IMR-90 (cell line): ENCODE data around the gene UPK1A. TPM values are rescaled to one million over a fixed set of nuclear protein-coding genes. Genes with fewer than 3 reads are reported as not detected.
A peak's percentile ranks its signal among the peaks of the same experiment; 100 is the strongest.

Experiments used
- ATAC-seq: fragments of 200-7000 bp; cut with Tn5 transposase; 2 replicates; pipeline ENCODE4 v1.9.1; 2020; ENCODE audit warnings: low read depth, mild to moderate bottlenecking, moderate library complexity
- BruUV-seq: library from RNA; stranded (reverse); fragments of 400-500 nt; replicated peaks from 2 replicates; lab custom pipeline; 2021; lab: Mats Ljungman, UMichigan
- CTCF ChIA-PET: fragments of 300-600 bp; formaldehyde crosslinking; extraction: SDS; loops from one replicate; lab custom pipeline; 2021; ENCODE audit warnings: antibody characterized with exemption; lab: Yijun Ruan, JAX
- POLR2A ChIA-PET: fragments of 300-600 bp; sonication (Branson Sonifier 250); formaldehyde crosslinking; loops from one replicate; lab custom pipeline; 2022; ENCODE audit warnings: antibody characterized with exemption; ENCODE audit not compliant: unreplicated experiment; lab: Charles Lee
- DNase-seq: peaks from one replicate; pipeline ENCODE4 v3.0.0; 2013
- H2AFZ ChIP-seq: replicated peaks from 2 replicates; pipeline ENCODE3; 2013; ENCODE audit warnings: low read length, mild to moderate bottlenecking; ENCODE audit not compliant: poor library complexity
- H2AK5ac ChIP-seq: 2 replicates; pipeline ENCODE4 v1.6.1; 2013; ENCODE audit warnings: low read depth, low read length, inconsistent platforms
- H2AK9ac ChIP-seq: replicated peaks from 2 replicates; pipeline ENCODE3; 2013; ENCODE audit warnings: mild to moderate bottlenecking, low read depth, low read length, moderate library complexity; ENCODE audit not compliant: poor library complexity
- H2BK120ac ChIP-seq: 2 replicates; pipeline ENCODE4 v1.6.1; 2013; ENCODE audit warnings: low read depth, low read length, inconsistent platforms
- H2BK15ac ChIP-seq: 3 replicates; pipeline ENCODE4 v1.6.1; 2013; ENCODE audit warnings: low read depth, low read length, inconsistent platforms
- H2BK20ac ChIP-seq: 2 replicates; pipeline ENCODE4 v1.6.1; 2013; ENCODE audit warnings: low read depth, mild to moderate bottlenecking, inconsistent platforms, low read length, moderate library complexity
- H2BK5ac ChIP-seq: 2 replicates; pipeline ENCODE4 v1.6.1; 2013; ENCODE audit warnings: mild to moderate bottlenecking, low read depth, low read length, inconsistent platforms; ENCODE audit not compliant: poor library complexity, severe bottlenecking
- H3K14ac ChIP-seq: replicated peaks from 2 replicates; pipeline ENCODE4 v1.6.1; 2013; ENCODE audit warnings: low read depth, low read length, inconsistent platforms
- H3K18ac ChIP-seq: 2 replicates; pipeline ENCODE4 v1.6.1; 2013; ENCODE audit warnings: low read depth, low read length, control low read depth
- H3K23ac ChIP-seq: 2 replicates; pipeline ENCODE4 v1.6.1; 2013; ENCODE audit warnings: low read depth, low read length, inconsistent platforms
- H3K27ac ChIP-seq: 2 replicates; pipeline ENCODE4 v1.5.1; 2013; ENCODE audit warnings: mild to moderate bottlenecking, control low read depth, low read length; ENCODE audit not compliant: insufficient read depth
- H3K27me3 ChIP-seq: 2 replicates; pipeline ENCODE4 v1.6.1; 2013; ENCODE audit warnings: low read length; ENCODE audit not compliant: control insufficient read depth, insufficient read depth
- H3K36me3 ChIP-seq: 2 replicates; pipeline ENCODE4 v1.6.1; 2013; ENCODE audit warnings: low read length, mixed read lengths; ENCODE audit not compliant: control insufficient read depth, insufficient read depth
- H3K4ac ChIP-seq: 2 replicates; pipeline ENCODE4 v1.6.1; 2013; ENCODE audit warnings: low read depth, low read length, inconsistent platforms
- H3K4me1 ChIP-seq: 2 replicates; pipeline ENCODE4 v1.6.1; 2013; ENCODE audit warnings: low read length, mixed read lengths; ENCODE audit not compliant: control insufficient read depth, insufficient read depth
- H3K4me2 ChIP-seq: 2 replicates; pipeline ENCODE4 v1.6.1; 2013; ENCODE audit warnings: low read depth, mild to moderate bottlenecking, control low read depth, low read length, moderate library complexity
- H3K4me3 ChIP-seq: 2 replicates; pipeline ENCODE4 v1.5.1; 2013; ENCODE audit warnings: low read depth, mild to moderate bottlenecking, control low read depth, low read length, moderate library complexity; ENCODE audit not compliant: insufficient read depth
- H3K56ac ChIP-seq: 2 replicates; pipeline ENCODE4 v1.6.1; 2013; ENCODE audit warnings: low read length, inconsistent platforms; ENCODE audit not compliant: insufficient read depth; ENCODE audit errors: extremely low read depth
- H3K79me1 ChIP-seq, 2 experiments: 2 replicates each; pipeline ENCODE4 v1.6.1; 2013; ENCODE audit warnings: low read length in 2 of 2, inconsistent platforms in 1 of 2, low read depth in 1 of 2
- H3K9ac ChIP-seq: 2 replicates; pipeline ENCODE4 v1.6.1; 2013; ENCODE audit warnings: low read depth, low read length, control low read depth
- H3K9me1 ChIP-seq: 2 replicates; pipeline ENCODE4 v1.6.1; 2013; ENCODE audit warnings: low read length, inconsistent platforms; ENCODE audit not compliant: insufficient read depth
- H3K9me3 ChIP-seq: 2 replicates; pipeline ENCODE4 v1.6.1; 2013; ENCODE audit warnings: low read length; ENCODE audit not compliant: control insufficient read depth, insufficient read depth
- H4K20me1 ChIP-seq: 2 replicates; pipeline ENCODE4 v1.6.1; 2013; ENCODE audit warnings: low read length, inconsistent platforms; ENCODE audit not compliant: insufficient read depth
- H4K5ac ChIP-seq: 2 replicates; pipeline ENCODE4 v1.6.1; 2013; ENCODE audit warnings: mild to moderate bottlenecking, low read depth, low read length, control low read depth
- H4K8ac ChIP-seq, 2 experiments: 2 replicates each; pipeline ENCODE4 v1.6.1; 2013; ENCODE audit warnings: low read depth in 2 of 2, low read length in 2 of 2, control low read depth in 1 of 2, inconsistent platforms in 1 of 2
- H4K91ac ChIP-seq: 2 replicates; pipeline ENCODE4 v1.6.1; 2013; ENCODE audit warnings: low read depth, low read length, inconsistent platforms; ENCODE audit not compliant: insufficient read depth
- CEBPB ChIP-seq: IDR thresholded peaks from 2 replicates; pipeline ENCODE4 v1.6.1; 2012; ENCODE audit warnings: low read depth, low read length, improper control_type of control experiment
- CHD1 ChIP-seq: IDR thresholded peaks from 2 replicates; pipeline ENCODE4 v1.6.1; 2012; ENCODE audit warnings: low read depth, low read length, improper control_type of control experiment
- CTCF ChIP-seq: conservative IDR thresholded peaks from 2 replicates; pipeline ENCODE4 v1.5.1; 2012; ENCODE audit warnings: mild to moderate bottlenecking, low read depth, low read length, improper control_type of control experiment
- ELK1 ChIP-seq: fragments of 150-350 bp; IDR thresholded peaks from 2 replicates; pipeline ENCODE4 v1.6.1; 2016; ENCODE audit warnings: low read depth, mild to moderate bottlenecking, low read length, moderate library complexity, borderline replicate concordance
- MAFK ChIP-seq: IDR thresholded peaks from 2 replicates; pipeline ENCODE4 v1.6.1; 2012; ENCODE audit warnings: low read depth, low read length, improper control_type of control experiment
- MAZ ChIP-seq: IDR thresholded peaks from 2 replicates; pipeline ENCODE4 v1.6.1; 2012; ENCODE audit warnings: low read depth, mild to moderate bottlenecking, low read length, improper control_type of control experiment, moderate library complexity, borderline replicate concordance
- MXI1 ChIP-seq: IDR thresholded peaks from 2 replicates; pipeline ENCODE4 v1.6.1; 2012; ENCODE audit warnings: low read depth, mild to moderate bottlenecking, low read length, moderate library complexity, borderline replicate concordance
- NFE2L2 ChIP-seq: fragments of 150-350 bp; IDR thresholded peaks from 2 replicates; pipeline ENCODE4 v1.6.1; 2016; ENCODE audit warnings: low read depth, mild to moderate bottlenecking, low read length
- POLR2A ChIP-seq: IDR thresholded peaks from 2 replicates; pipeline ENCODE4 v1.6.1; 2012; ENCODE audit warnings: mild to moderate bottlenecking, low read depth, low read length
- RAD21 ChIP-seq: IDR thresholded peaks from 2 replicates; pipeline ENCODE4 v1.6.1; 2012; ENCODE audit warnings: low read length, improper control_type of control experiment
- RCOR1 ChIP-seq: IDR thresholded peaks from 2 replicates; pipeline ENCODE4 v1.6.1; 2012; ENCODE audit warnings: mild to moderate bottlenecking, low read length, improper control_type of control experiment; ENCODE audit not compliant: insufficient replicate concordance
- RFX5 ChIP-seq: IDR thresholded peaks from 2 replicates; pipeline ENCODE4 v1.8.0; 2012; ENCODE audit warnings: low read depth, mild to moderate bottlenecking, low read length, moderate library complexity
- USF2 ChIP-seq: fragments of 150-350 bp; IDR thresholded peaks from 2 replicates; pipeline ENCODE4 v1.6.1; 2017; ENCODE audit warnings: mild to moderate bottlenecking, antibody characterized with exemption, low read length, low read depth
- WGBS, 2 experiments: methylation state at CpG; one replicate each; pipeline versions ENCODE4 v1.1.5 to v1.1.7; 2013; ENCODE audit warnings: missing lambda C conversion rate in 2 of 2; ENCODE audit not compliant: insufficient read length in 1 of 2; ENCODE audit errors: extremely low coverage in 2 of 2; 5-methylcytosine and 5-hydroxymethylcytosine counted together
- dilution Hi-C: fragments of 300-500 bp; cut with HindIII; formaldehyde crosslinking; loops from one replicate; pipeline ENCODE4 v1.14.3; 2018; ENCODE audit warnings: low sequenced_read_pairs; ENCODE audit not compliant: unreplicated experiment
- in situ Hi-C: fragments of 300-500 bp; cut with MboI; formaldehyde crosslinking; loops from 3 replicates; pipeline ENCODE4 v1.14.3; 2019; ENCODE audit warnings: low sequenced_read_pairs, inconsistent platforms, mixed read lengths
- intact Hi-C: fragments of 100-400 bp; cut with micrococcal nuclease; formaldehyde crosslinking; loops from 2 replicates; pipeline ENCODE4 v1.10.0; 2022
- polyA plus RNA-seq, 3 experiments: library from polyadenylated mRNA; depleted of rRNA; stranded (reverse); fragments of >200 nt; gene quantifications; 2 replicates each; pipeline ENCODE4 v1.2.3, GENCODE V29; 2012; ENCODE audit warnings: low replicate concordance in 1 of 3
- total RNA-seq: library from RNA; depleted of rRNA; stranded (reverse); fragments of >200 nt; gene quantifications from 2 replicates; pipeline ENCODE4 v1.2.3, GENCODE V29; 2012

The UPK1A gene
- total and polyA plus RNA-seq, 2 of the 4 experiments (the other 2 are of a cell fraction), result 0.21 TPM; not detected in 1

- intact Hi-C loops, result loop anchor here (2.0 to 5.0 kb wide), 2 partner anchors 81 to 276 kb away; partner anchors contain the start of gene TMEM147
- TF ChIP-seq USF2 (no peak; the same call in 1 of the 2 replicates), RAD21 (no peak), ELK1 (no peak; the same call in 1 of the 2 replicates), CEBPB (0 out of 2 replicates have a peak, but pooled peaks have one; percentile 4), POLR2A (peak; percentile 80; the same call in 1 of the 2 replicates), MXI1 (peak; percentile 74), CHD1 (no peak), RCOR1 (no peak), MAFK (no peak), CTCF (no peak), RFX5 (peak; percentile 79), NFE2L2 (peak; percentile 48), MAZ (peak; percentile 90)
Measured at GRCh38 chr19:35628565-35629331, 37.6 kb upstream of the UPK1A start, which contains the start of gene RBM42. Gene RBM42, plus strand, starts transcription at chr19:35629036. Its CDS starts 118 bp downstream, at chr19:35629154.

More at GRCh38 chr19:35628565-35629331, 37.6 kb upstream of the UPK1A start, which contains the start of gene RBM42:
- peaks cover 12 to 24% of the 10 kb centered on the region in 2 experiments for H3K79me1 ChIP-seq
- no peaks in the 10 kb centered on the region for H3K9me3 ChIP-seq
- peak within 1 kb of the TSS; percentile 77 for H3K14ac ChIP-seq
- WGBS, 2 experiments, result 0% methylated on average over 35 of the region's 56 CpGs; no CpG with 5 or more reads in 1 of the 2 experiments
- peak within 1 kb of the TSS; percentile 65 for H3K4me3 ChIP-seq
- H2BK20ac ChIP-seq, result no peak within 1 kb of the TSS
- H3K9me1 ChIP-seq, result 0 out of 2 replicates have a peak, but pooled peaks cover 2% of the 10 kb centered on the region
- peak within 1 kb of the TSS; percentile 66 for H3K4ac ChIP-seq
- H3K9ac ChIP-seq, result peak within 1 kb of the TSS; percentile 82
- POLR2A ChIA-PET, result no interaction called here
- peak; percentile 100 for ATAC-seq
- peak; percentile 99 for DNase-seq
- H3K4me2 ChIP-seq, result peak within 1 kb of the TSS; percentile 100
- H3K27me3 ChIP-seq, result no peaks in the 10 kb centered on the region
- H2AFZ ChIP-seq, result peak within 1 kb of the TSS; percentile 92
- peaks cover 2% of the 10 kb centered on the region; the same call in 1 of the 2 replicates for H3K4me1 ChIP-seq
- CTCF ChIA-PET, result no interaction called here
- peak within 1 kb of the TSS; percentile 64 for H4K91ac ChIP-seq
- no peak within 1 kb of the TSS for H3K18ac ChIP-seq
- H2BK15ac ChIP-seq, result no peak within 1 kb of the TSS
- no TSS peak for BruUV-seq
- in situ Hi-C loops, result no loop called here
- peak within 1 kb of the TSS; percentile 77 for H4K5ac ChIP-seq
- peak within 1 kb of the TSS; percentile 18; the same call in 1 of the 2 replicates for H2BK120ac ChIP-seq
- peak within 1 kb of the TSS; percentile 27 for H2BK5ac ChIP-seq
- dilution Hi-C loops, result no loop called here
- peaks cover 33% of the 10 kb centered on the region for H3K36me3 ChIP-seq
- peak within 1 kb of the TSS; percentile 91 for H2AK9ac ChIP-seq
- H3K56ac ChIP-seq, result peak within 1 kb of the TSS; percentile 80
- H4K8ac ChIP-seq, result peak within 1 kb of the TSS; percentile 94 to 98
- no peaks in the 10 kb centered on the region for H4K20me1 ChIP-seq
- H3K27ac ChIP-seq, result peak within 1 kb of the TSS; percentile 66
- peak within 1 kb of the TSS; percentile 26; the same call in 1 of the 2 replicates for H3K23ac ChIP-seq
- peak within 1 kb of the TSS; percentile 88 for H2AK5ac ChIP-seq
